ENCODE results near the gene ICAM1. TPM values are rescaled to one million over a fixed set of nuclear protein-coding genes. Genes with fewer than 3 reads are reported as not detected.

Gene ICAM1
- total and polyA plus RNA-seq, 11 donors, result 6.0 to 87.6 (median 9.7) TPM

- peak overlapping the region; percentile 50 to 90 (median 71) for H3K4me3 ChIP-seq
- WGBS, 4 donors, result 28 to 37% (median 35%) methylated on average over 18 of the region's 18 CpGs
- intact Hi-C loops (cut with DNase I), result loop anchor here in 5 of 10 donors (2.0 to 10.0 kb wide), 5 partner anchors 16 to 60 kb away; partner anchors contain the start of genes TYK2 (in 3 of the 5), ICAM1 (in 2 of the 5), FDX2 (in 1 of the 5) and ICAM4 (in 1 of the 5)
- DNase-seq (no peak), ATAC-seq (no peak)
- no peaks in the 10 kb centered on the region for H3K27me3 ChIP-seq
- peaks cover 0 to 38% (median 32%) of the 10 kb centered on the region in 9 donors for H3K36me3 ChIP-seq
- TF ChIP-seq, protein P1, sequence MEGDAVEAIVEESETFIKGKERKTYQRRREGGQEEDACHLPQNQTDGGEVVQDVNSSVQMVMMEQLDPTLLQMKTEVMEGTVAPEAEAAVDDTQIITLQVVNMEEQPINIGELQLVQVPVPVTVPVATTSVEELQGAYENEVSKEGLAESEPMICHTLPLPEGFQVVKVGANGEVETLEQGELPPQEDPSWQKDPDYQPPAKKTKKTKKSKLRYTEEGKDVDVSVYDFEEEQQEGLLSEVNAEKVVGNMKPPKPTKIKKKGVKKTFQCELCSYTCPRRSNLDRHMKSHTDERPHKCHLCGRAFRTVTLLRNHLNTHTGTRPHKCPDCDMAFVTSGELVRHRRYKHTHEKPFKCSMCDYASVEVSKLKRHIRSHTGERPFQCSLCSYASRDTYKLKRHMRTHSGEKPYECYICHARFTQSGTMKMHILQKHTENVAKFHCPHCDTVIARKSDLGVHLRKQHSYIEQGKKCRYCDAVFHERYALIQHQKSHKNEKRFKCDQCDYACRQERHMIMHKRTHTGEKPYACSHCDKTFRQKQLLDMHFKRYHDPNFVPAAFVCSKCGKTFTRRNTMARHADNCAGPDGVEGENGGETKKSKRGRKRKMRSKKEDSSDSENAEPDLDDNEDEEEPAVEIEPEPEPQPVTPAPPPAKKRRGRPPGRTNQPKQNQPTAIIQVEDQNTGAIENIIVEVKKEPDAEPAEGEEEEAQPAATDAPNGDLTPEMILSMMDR (IDR thresholded peaks at IDR 0.05), result no peak
- TF ChIP-seq POLR2A (IDR thresholded peaks at IDR 0.05), result no peak
- H3K9me3 ChIP-seq, result no peaks in the 10 kb centered on the region
- peak overlapping the region in 10 of 12 donors; percentile 84 to 94 (median 92) for H3K27ac ChIP-seq
- H3K4me1 ChIP-seq, result peaks cover 0 to 36% (median 24%) of the 10 kb centered on the region in 12 donors
Observed at GRCh38 chr19:10332158-10332964, 61.4 kb downstream of the ICAM1 start.

GRCh38 chr19:10332965-10333757 is 62.2 kb downstream of the ICAM1 start, which contains the start of gene RAVER1:
TSS of gene RAVER1 (minus strand) at chr19:10333529. CDS start at chr19:10333507, 22 bp downstream.
- H3K4me3 ChIP-seq, result peak within 1 kb of the TSS; percentile 50 to 90 (median 71)
- 0 to 1% (median 1%) methylated on average over 25 to 82 of the region's 82 CpGs for WGBS, 4 donors
- H3K9me3 ChIP-seq, result no peaks in the 10 kb centered on the region
- ATAC-seq (peak; percentile 93 to 95 (median 94)), DNase-seq (peak; percentile 98 to 99 (median 99))
- H3K36me3 ChIP-seq, result peaks cover 0 to 30% (median 24%) of the 10 kb centered on the region in 9 donors
- peaks cover 0 to 36% (median 24%) of the 10 kb centered on the region in 12 donors for H3K4me1 ChIP-seq
- TF ChIP-seq, protein P1 (IDR thresholded peaks at IDR 0.05), result peak in 1 of 12 donors; percentile 12
- TF ChIP-seq POLR2A (IDR thresholded peaks at IDR 0.05), result peak in 1 of 2 donors; percentile 81
- intact Hi-C loops (cut with DNase I), result loop anchor here in 6 of 10 donors (1.0 to 10.0 kb wide), 6 partner anchors 16 to 63 kb away; partner anchors contain the start of genes TYK2 (in 3 of the 6), ICAM1 (in 2 of the 6), FDX2 (in 1 of the 6) and ICAM4 (in 1 of the 6)
- H3K27ac ChIP-seq, result peak within 1 kb of the TSS; percentile 26 to 94 (median 90)
- H3K27me3 ChIP-seq, result no peaks in the 10 kb centered on the region

GRCh38 chr19:10333758-10334587 is 63.1 kb downstream of the ICAM1 start:
- H3K9me3 ChIP-seq, result no peaks in the 10 kb centered on the region
- peak in 1 of 4 donors; percentile 0 for ATAC-seq
- TF ChIP-seq, protein P1 (IDR thresholded peaks at IDR 0.05), result no peak
- no peak for TF ChIP-seq POLR2A (IDR thresholded peaks at IDR 0.05)
- H3K4me3 ChIP-seq, result peak overlapping the region; percentile 50 to 90 (median 71)
- no peaks in the 10 kb centered on the region for H3K27me3 ChIP-seq
- peaks cover 0 to 39% (median 24%) of the 10 kb centered on the region in 12 donors for H3K4me1 ChIP-seq
- H3K36me3 ChIP-seq, result peaks cover 0 to 22% (median 16%) of the 10 kb centered on the region in 9 donors
- peak overlapping the region; percentile 31 to 94 (median 88) for H3K27ac ChIP-seq
- 2 to 16% (median 10%) methylated on average over 27 to 44 of the region's 44 CpGs for WGBS, 4 donors
- intact Hi-C loops (cut with DNase I), result loop anchor here in 6 of 10 donors (1.0 to 10.0 kb wide), 7 partner anchors 17 to 64 kb away; partner anchors contain the start of genes TYK2 (in 5 of the 6), ICAM1 (in 2 of the 6), FDX2 (in 1 of the 6) and ICAM4 (in 1 of the 6)
- DNase-seq, result no peak

Measured in heart left ventricle (tissue), 16 donors.